Subcutaneous abdominal adipose tissue (tissue), 5 donors: Measurements from ENCODE around the gene MS4A6E.

Experiments used
- H3K27ac ChIP-seq: one replicate; pipeline ENCODE4 v1.7.0; 2013; ENCODE audit warnings: low read depth, mild to moderate bottlenecking, inconsistent platforms, low read length, moderate library complexity
- H3K27me3 ChIP-seq, 5 donors: one replicate each; pipeline ENCODE4 v1.7.0; 2013; ENCODE audit warnings: low read length in 5 of 5, inconsistent platforms in 1 of 5; ENCODE audit not compliant: control insufficient read depth in 5 of 5, insufficient read depth in 4 of 5
- H3K36me3 ChIP-seq, 5 donors: one replicate each; pipeline ENCODE4 v1.7.0; 2013; ENCODE audit warnings: low read length in 5 of 5; ENCODE audit not compliant: control insufficient read depth in 5 of 5, insufficient read depth in 5 of 5
- H3K4me1 ChIP-seq, 5 donors: one replicate each; pipeline ENCODE4 v1.7.0; 2013; ENCODE audit warnings: low read length in 5 of 5, mild to moderate bottlenecking in 3 of 5, moderate library complexity in 1 of 5; ENCODE audit not compliant: control insufficient read depth in 5 of 5, insufficient read depth in 5 of 5
- H3K4me3 ChIP-seq, 5 donors: one replicate each; pipeline ENCODE4 v1.7.0; 2013; ENCODE audit warnings: low read length in 5 of 5, low read depth in 1 of 5
- H3K9ac ChIP-seq, 5 donors: one replicate each; pipeline ENCODE4 v1.7.0; 2013; ENCODE audit warnings: low read length in 5 of 5, mild to moderate bottlenecking in 4 of 5, moderate library complexity in 3 of 5
- H3K9me3 ChIP-seq, 5 donors: one replicate each; pipeline ENCODE4 v1.7.0; 2013; ENCODE audit warnings: low read length in 5 of 5; ENCODE audit not compliant: control insufficient read depth in 5 of 5
- donor health status: healthy.
- donor health status: healthy.
- donor health status: healthy.
- donor health status: healthy.
- donor health status: healthy.

MS4A6E gene

GRCh38 chr11:60371386-60371785 is 44.3 kb downstream of the MS4A6E start:
- Histone ChIP-seq H3K27ac (no peak overlapping the region), H3K9ac (no peak overlapping the region), H3K27me3 (no peaks in the 10 kb centered on the region), H3K4me3 (no peak overlapping the region), H3K9me3 (no peaks in the 10 kb centered on the region), H3K4me1 (peaks cover 0 to 6% (median 0%) of the 10 kb centered on the region in 5 donors), H3K36me3 (no peaks in the 10 kb centered on the region)

GRCh38 chr11:60371854-60372253 is 44.8 kb downstream of the MS4A6E start:
- H3K9me3 ChIP-seq: no peaks in the 10 kb centered on the region
- no peak overlapping the region for H3K27ac ChIP-seq
- H3K4me1 ChIP-seq: peaks cover 0 to 6% (median 0%) of the 10 kb centered on the region in 5 donors
- H3K9ac ChIP-seq: no peak overlapping the region
- no peak overlapping the region for H3K4me3 ChIP-seq
- no peaks in the 10 kb centered on the region for H3K36me3 ChIP-seq
- no peaks in the 10 kb centered on the region for H3K27me3 ChIP-seq

GRCh38 chr11:60372767-60373166 is 45.7 kb downstream of the MS4A6E start:
- Histone ChIP-seq H3K27ac (no peak overlapping the region), H3K9me3 (no peaks in the 10 kb centered on the region), H3K4me1 (peaks cover 0 to 10% (median 0%) of the 10 kb centered on the region in 5 donors), H3K27me3 (no peaks in the 10 kb centered on the region), H3K36me3 (no peaks in the 10 kb centered on the region), H3K9ac (no peak overlapping the region), H3K4me3 (no peak overlapping the region)

GRCh38 chr11:60375316-60375715 is 48.3 kb downstream of the MS4A6E start:
- Histone ChIP-seq H3K27ac (no peak overlapping the region), H3K27me3 (no peaks in the 10 kb centered on the region), H3K9ac (no peak overlapping the region), H3K4me1 (peaks cover 0 to 10% (median 0%) of the 10 kb centered on the region in 5 donors), H3K4me3 (no peak overlapping the region), H3K36me3 (no peaks in the 10 kb centered on the region), H3K9me3 (no peaks in the 10 kb centered on the region)

GRCh38 chr11:60376601-60377000 is 49.5 kb downstream of the MS4A6E start:
- Histone ChIP-seq H3K9me3 (no peaks in the 10 kb centered on the region), H3K4me1 (peaks cover 0 to 10% (median 0%) of the 10 kb centered on the region in 5 donors), H3K27me3 (no peaks in the 10 kb centered on the region), H3K4me3 (no peak overlapping the region), H3K27ac (no peak overlapping the region), H3K36me3 (no peaks in the 10 kb centered on the region), H3K9ac (no peak overlapping the region)

- Histone ChIP-seq H3K36me3 (no peaks in the 10 kb centered on the region), H3K9ac (peak overlapping the region in 1 of 5 donors; percentile 2), H3K27me3 (no peaks in the 10 kb centered on the region), H3K4me1 (peaks cover 0 to 6% (median 0%) of the 10 kb centered on the region in 5 donors), H3K27ac (peak overlapping the region; percentile 14), H3K4me3 (no peak overlapping the region), H3K9me3 (no peaks in the 10 kb centered on the region)
These were observed 50.5 kb downstream of the MS4A6E start for GRCh38 chr11:60377401-60378136.

GRCh38 chr11:60378354-60378753 is 51.3 kb downstream of the MS4A6E start, which contains the start of gene MS4A7:
Gene MS4A7 (plus strand): TSS chr11:60378532. CDS start chr11:60383142, 4,610 bp downstream.
- peaks cover 0 to 6% (median 0%) of the 10 kb centered on the region in 5 donors for H3K4me1 ChIP-seq
- peak within 1 kb of the TSS; percentile 14 for H3K27ac ChIP-seq
- H3K9ac ChIP-seq: peak within 1 kb of the TSS in 4 of 5 donors; percentile 4 to 48 (median 20)
- H3K36me3 ChIP-seq: no peaks in the 10 kb centered on the region
- peak within 1 kb of the TSS; percentile 33 to 70 (median 55) for H3K4me3 ChIP-seq
- no peaks in the 10 kb centered on the region for H3K9me3 ChIP-seq
- no peaks in the 10 kb centered on the region for H3K27me3 ChIP-seq

- H3K27ac ChIP-seq: no peak overlapping the region
- no peaks in the 10 kb centered on the region for H3K27me3 ChIP-seq
- no peak overlapping the region for H3K9ac ChIP-seq
These were observed 62.3 kb downstream of the MS4A6E start for GRCh38 chr11:60389279-60389910.

GRCh38 chr11:60390419-60390818 is 63.4 kb downstream of the MS4A6E start:
- peaks cover 0 to 20% (median 0%) of the 10 kb centered on the region in 5 donors for H3K36me3 ChIP-seq
- H3K4me1 ChIP-seq: peaks cover 0 to 17% (median 10%) of the 10 kb centered on the region in 5 donors
- H3K9me3 ChIP-seq: no peaks in the 10 kb centered on the region
- H3K4me3 ChIP-seq: no peak overlapping the region
- no peaks in the 10 kb centered on the region for H3K27me3 ChIP-seq
- no peak overlapping the region for H3K9ac ChIP-seq
- H3K27ac ChIP-seq: no peak overlapping the region

More at GRCh38 chr11:60389279-60389910, 62.3 kb downstream of the MS4A6E start:
- peaks cover 0 to 23% (median 0%) of the 10 kb centered on the region in 5 donors for H3K36me3 ChIP-seq
- H3K9me3 ChIP-seq: no peaks in the 10 kb centered on the region
- peaks cover 0 to 11% (median 5%) of the 10 kb centered on the region in 5 donors for H3K4me1 ChIP-seq
- H3K4me3 ChIP-seq: no peak overlapping the region
